Endothelial cell of umbilical vein (primary cell): ENCODE data around the gene PHACTR1. TPM values are rescaled to one million over a fixed set of nuclear protein-coding genes. Genes with fewer than 3 reads are reported as not detected.

Source experiments
- BruUV-seq: library from RNA; stranded (reverse); fragments of 400-500 nt; replicated peaks from 2 replicates; lab custom pipeline; 2021; lab: Mats Ljungman, UMichigan
- CTCF ChIA-PET: fragments of 300-600, 350-600 bp; sonication (Branson Sonifier 250); formaldehyde crosslinking; loops from one replicate; lab custom pipeline; 2021; ENCODE audit warnings: antibody characterized with exemption, inconsistent platforms; lab: Charles Lee
- POLR2A ChIA-PET: fragments of 300-600, 350-600 bp; sonication (Branson Sonifier 250); formaldehyde crosslinking; loops from one replicate; lab custom pipeline; 2021; ENCODE audit warnings: antibody characterized with exemption, inconsistent platforms; lab: Charles Lee
- DNase-seq: peaks from one replicate; pipeline ENCODE4 v3.0.0-alpha.2; 2011; ENCODE audit warnings: low read depth, low spot score
- FAIRE-seq: peaks from 2 replicates; lab custom pipeline; 2011; peaks lifted over from hg19 to GRCh38; lab: Jason Lieb, UNC
- H2AFZ ChIP-seq: 2 replicates; pipeline ENCODE4 v1.6.0; 2012; ENCODE audit warnings: low read depth, low read length, control low read depth, inconsistent platforms
- H3K27ac ChIP-seq: 2 replicates; pipeline ENCODE4 v1.5.1; 2011; ENCODE audit warnings: low read depth, mild to moderate bottlenecking, control low read depth, low read length, moderate library complexity; ENCODE audit not compliant: insufficient read depth
- H3K27me3 ChIP-seq, 2 experiments: 2 replicates each; pipeline versions ENCODE4 v1.6.0 to v1.6.1; 2011; ENCODE audit warnings: low read length in 2 of 2, mixed read lengths in 1 of 2; ENCODE audit not compliant: control insufficient read depth in 2 of 2, insufficient read depth in 2 of 2
- H3K36me3 ChIP-seq, 2 experiments: 2 replicates in 1 of 2; 3 replicates in 1 of 2; pipeline ENCODE4 v1.5.1; 2011; ENCODE audit warnings: low read length in 2 of 2, mild to moderate bottlenecking in 1 of 2, moderate library complexity in 1 of 2; ENCODE audit not compliant: control insufficient read depth in 2 of 2, insufficient read depth in 2 of 2; ENCODE audit errors: extremely low read depth in 1 of 2
- H3K4me1 ChIP-seq: 3 replicates; pipeline ENCODE4 v1.5.1; 2011; ENCODE audit warnings: mild to moderate bottlenecking, low read length; ENCODE audit not compliant: control insufficient read depth, insufficient read depth; ENCODE audit errors: extremely low read depth
- H3K4me2 ChIP-seq: 2 replicates; pipeline ENCODE4 v1.6.1; 2011; ENCODE audit warnings: low read length, control low read depth, mixed read lengths; ENCODE audit not compliant: insufficient read depth
- H3K4me3 ChIP-seq, 3 experiments: fragments of 200-600 bp in 1 of 3; sonication (generic), shearing (Covaris generic) in 1 of 3; replicated peaks in 1 of 3; 2 replicates each; pipeline ENCODE4 v1.5.1; 2011 to 2016; ENCODE audit warnings: control low read depth in 3 of 3, low read length in 3 of 3, mild to moderate bottlenecking in 2 of 3, inconsistent platforms in 1 of 3, low read depth in 1 of 3, moderate library complexity in 1 of 3; ENCODE audit not compliant: insufficient read depth in 1 of 3
- H3K79me2 ChIP-seq: 2 replicates; pipeline ENCODE4 v1.6.0; 2012; ENCODE audit warnings: low read length, inconsistent platforms; ENCODE audit not compliant: control insufficient read depth, insufficient read depth
- H3K9ac ChIP-seq: replicated peaks from 2 replicates; pipeline ENCODE3; 2011; ENCODE audit warnings: low read length, control low read depth; ENCODE audit not compliant: insufficient read depth; ENCODE audit errors: extremely low read depth
- H3K9me1 ChIP-seq: replicated peaks from 3 replicates; pipeline ENCODE4 v1.6.0; 2011; ENCODE audit warnings: mild to moderate bottlenecking, low read length; ENCODE audit not compliant: control insufficient read depth, insufficient read depth; ENCODE audit errors: extremely low read depth
- H3K9me3 ChIP-seq: replicated peaks from 2 replicates; pipeline ENCODE4 v1.5.1; 2012; ENCODE audit warnings: low read length, inconsistent platforms; ENCODE audit not compliant: control insufficient read depth, insufficient read depth
- H4K20me1 ChIP-seq: replicated peaks from 2 replicates; pipeline ENCODE3; 2011; ENCODE audit warnings: mild to moderate bottlenecking, low read length; ENCODE audit not compliant: control insufficient read depth, insufficient read depth; ENCODE audit errors: extremely low read depth
- EZH2 ChIP-seq: IDR thresholded peaks from 2 replicates; pipeline ENCODE4 v1.6.1; 2012; ENCODE audit warnings: borderline replicate concordance, low read depth, mild to moderate bottlenecking, moderate library complexity, low read length, inconsistent platforms; ENCODE audit not compliant: severe bottlenecking
- FOS ChIP-seq: IDR thresholded peaks from 2 replicates; pipeline ENCODE4 v1.6.1; 2011; ENCODE audit warnings: mild to moderate bottlenecking, low read length, moderate library complexity, borderline replicate concordance; ENCODE audit not compliant: insufficient read depth
- GATA2 ChIP-seq: IDR thresholded peaks from 2 replicates; pipeline ENCODE4 v1.7.0; 2011; ENCODE audit warnings: low read depth, mild to moderate bottlenecking, moderate library complexity, mixed read lengths, low read length; ENCODE audit not compliant: insufficient read length, insufficient read depth
- JUN ChIP-seq: IDR thresholded peaks from 2 replicates; pipeline ENCODE4 v1.6.1; 2011; ENCODE audit warnings: borderline replicate concordance, low read depth; ENCODE audit not compliant: insufficient read length, insufficient read depth
- MYC ChIP-seq: IDR thresholded peaks from one replicate; pipeline ENCODE4 v1.6.1; 2011; ENCODE audit warnings: mild to moderate bottlenecking, low read depth, low read length
- POLR2A ChIP-seq: IDR thresholded peaks from 2 replicates; pipeline ENCODE4 v1.6.1; 2012; ENCODE audit warnings: low read depth, mild to moderate bottlenecking, control low read depth, low read length
- POLR2AphosphoS5 ChIP-seq: IDR thresholded peaks from 2 replicates; pipeline ENCODE4 v1.6.1; 2012; ENCODE audit warnings: low read depth, mild to moderate bottlenecking, control low read depth, low read length, moderate library complexity; ENCODE audit not compliant: insufficient read depth
- dilution Hi-C: fragments of 300-500 bp; cut with MboI; formaldehyde crosslinking; loops from one replicate; pipeline ENCODE4 v1.15.0; 2019; ENCODE audit warnings: low sequenced_read_pairs; ENCODE audit not compliant: extremely low pct_ligation_motif_present
- intact Hi-C: fragments of 100-400 bp; cut with micrococcal nuclease; formaldehyde crosslinking; loops from one replicate; pipeline ENCODE4 v1.10.0; 2022
- polyA plus RNA-seq, 4 experiments: library from polyadenylated mRNA; depleted of rRNA in 3 of 4; stranded (reverse) in 3 of 4; unstranded in 1 of 4; fragments of >200 nt; gene quantifications; 2 replicates each; pipeline versions ENCODE4 v1.2.1 to v1.2.3, GENCODE V29; 2011 to 2012; ENCODE audit warnings: missing spikeins in 1 of 4
- total RNA-seq: library from RNA; stranded (reverse); gene quantifications from 2 replicates; pipeline ENCODE4 v1.2.3, GENCODE V29; 2021
- TF ChIP-seq, protein P1 (sequence below), 2 donors: IDR thresholded peaks; 1 replicate in 1 of 2; 2 replicates in 1 of 2; pipeline ENCODE4 v1.5.1; 2011; ENCODE audit warnings: low read length in 2 of 2, mild to moderate bottlenecking in 2 of 2, moderate library complexity in 2 of 2, control low read depth in 1 of 2, inconsistent platforms in 1 of 2, low read depth in 1 of 2; ENCODE audit not compliant: insufficient read depth in 1 of 2; ENCODE audit errors: extremely low read depth in 1 of 2
- TF ChIP-seq, protein P2 (sequence below): IDR thresholded peaks from 2 replicates; pipeline ENCODE4 v1.6.1; 2011; ENCODE audit not compliant: insufficient read depth, insufficient read length

PHACTR1 gene
- total and polyA plus RNA-seq, 2 donors (not counting 3 experiments of a cell fraction or from before 2014, with no cell fraction given) = 2.4 to 23.2 TPM

DNA sequence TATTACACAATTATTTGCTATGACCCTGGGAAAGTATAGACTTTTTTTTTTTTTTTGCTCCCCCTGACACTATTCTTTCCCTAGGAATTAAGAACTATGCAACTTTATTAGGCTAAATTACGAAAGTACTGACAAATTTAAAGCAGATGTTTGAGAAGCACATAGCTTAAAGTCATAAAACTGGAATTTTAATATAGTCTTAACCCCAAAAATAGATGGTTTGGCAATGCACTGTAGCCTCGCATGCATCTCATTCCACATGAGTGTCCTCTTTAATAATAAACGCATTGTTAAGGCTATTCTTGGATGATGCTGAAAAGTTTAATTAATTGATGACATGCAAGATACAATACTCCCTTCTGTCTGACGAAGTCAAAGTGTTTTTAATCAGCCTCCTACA, 562.4 kb downstream of the PHACTR1 start:
- dilution Hi-C loops (no loop called here), intact Hi-C loops (loop anchor here (1.0 kb wide), 2 partner anchors 84 to 368 kb away; no protein-coding TSS in a partner anchor)
- H3K27ac ChIP-seq = no peak overlapping the region
- TF ChIP-seq POLR2AphosphoS5 (no peak), FOS (no peak), POLR2A (no peak), JUN (no peak), MYC (no peak), EZH2 (no peak), GATA2 (no peak)
- TF ChIP-seq, protein P1, sequence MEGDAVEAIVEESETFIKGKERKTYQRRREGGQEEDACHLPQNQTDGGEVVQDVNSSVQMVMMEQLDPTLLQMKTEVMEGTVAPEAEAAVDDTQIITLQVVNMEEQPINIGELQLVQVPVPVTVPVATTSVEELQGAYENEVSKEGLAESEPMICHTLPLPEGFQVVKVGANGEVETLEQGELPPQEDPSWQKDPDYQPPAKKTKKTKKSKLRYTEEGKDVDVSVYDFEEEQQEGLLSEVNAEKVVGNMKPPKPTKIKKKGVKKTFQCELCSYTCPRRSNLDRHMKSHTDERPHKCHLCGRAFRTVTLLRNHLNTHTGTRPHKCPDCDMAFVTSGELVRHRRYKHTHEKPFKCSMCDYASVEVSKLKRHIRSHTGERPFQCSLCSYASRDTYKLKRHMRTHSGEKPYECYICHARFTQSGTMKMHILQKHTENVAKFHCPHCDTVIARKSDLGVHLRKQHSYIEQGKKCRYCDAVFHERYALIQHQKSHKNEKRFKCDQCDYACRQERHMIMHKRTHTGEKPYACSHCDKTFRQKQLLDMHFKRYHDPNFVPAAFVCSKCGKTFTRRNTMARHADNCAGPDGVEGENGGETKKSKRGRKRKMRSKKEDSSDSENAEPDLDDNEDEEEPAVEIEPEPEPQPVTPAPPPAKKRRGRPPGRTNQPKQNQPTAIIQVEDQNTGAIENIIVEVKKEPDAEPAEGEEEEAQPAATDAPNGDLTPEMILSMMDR (IDR thresholded peaks at IDR 0.05; ENCODE audit: extremely low read depth in 1 of 2, insufficient read depth in 1 of 2, low read depth in 1 of 2, low read length in 2 of 2) = no peak
- TF ChIP-seq, protein P2, sequence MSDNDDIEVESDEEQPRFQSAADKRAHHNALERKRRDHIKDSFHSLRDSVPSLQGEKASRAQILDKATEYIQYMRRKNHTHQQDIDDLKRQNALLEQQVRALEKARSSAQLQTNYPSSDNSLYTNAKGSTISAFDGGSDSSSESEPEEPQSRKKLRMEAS = no peak
- ChIA-PET POLR2A (no interaction called here), CTCF (interaction anchor here (1.3 to 1.9 kb wide), 2 partner anchors 21 to 367 kb away, joined by 3 to 9 read pairs; no protein-coding TSS in a partner anchor)
- H3K9ac ChIP-seq = no peak overlapping the region
- no peaks in the 10 kb centered on the region for H4K20me1 ChIP-seq
- no peaks in the 10 kb centered on the region for H3K9me3 ChIP-seq
- no peaks in the 10 kb centered on the region for H3K79me2 ChIP-seq
- no peaks in the 10 kb centered on the region for H3K36me3 ChIP-seq
- no TSS peak for BruUV-seq
- no peaks in the 10 kb centered on the region for H3K4me1 ChIP-seq
- no peak overlapping the region for H3K4me2 ChIP-seq
- DNase-seq (no peak), FAIRE-seq (no peak)
- H2AFZ ChIP-seq = no peak overlapping the region
- no peaks in the 10 kb centered on the region for H3K9me1 ChIP-seq
- H3K27me3 ChIP-seq = no peaks in the 10 kb centered on the region
- H3K4me3 ChIP-seq = no peak overlapping the region
